RWPE2 (cell line): ENCODE results near the gene PPCDC.

ENCODE experiments used
- ATAC-seq: fragments of 200-7000 bp; cut with Tn5 transposase; 3 replicates; pipeline ENCODE4 v1.9.1; 2021; ENCODE audit warnings: low read depth
- DNase-seq: peaks from one replicate; pipeline ENCODE4 v3.0.0-alpha.2; 2020; ENCODE audit warnings: low spot score
- H3K27ac ChIP-seq: fragments of 450-650 bp; 2 replicates; pipeline ENCODE4 v1.5.1; 2017; ENCODE audit warnings: mild to moderate bottlenecking; ENCODE audit not compliant: poor library complexity, severe bottlenecking
- H3K27me3 ChIP-seq: fragments of 250-450 bp; sonication (Bioruptor Pico); 2 replicates; pipeline ENCODE4 v1.5.1; 2021; ENCODE audit warnings: mild to moderate bottlenecking, moderate library complexity; ENCODE audit not compliant: insufficient read depth, poor library complexity, severe bottlenecking
- H3K36me3 ChIP-seq: fragments of 250-450 bp; sonication (Bioruptor Pico); 2 replicates; pipeline ENCODE4 v1.5.1; 2020; ENCODE audit warnings: low read depth, mild to moderate bottlenecking, moderate library complexity
- H3K4me1 ChIP-seq: fragments of 250-450 bp; sonication (Bioruptor Pico); 2 replicates; pipeline ENCODE4 v1.5.1; 2021; ENCODE audit warnings: mild to moderate bottlenecking, moderate library complexity; ENCODE audit not compliant: insufficient read depth, poor library complexity, severe bottlenecking
- H3K4me3 ChIP-seq: fragments of 250-450 bp; sonication (Bioruptor Pico); 2 replicates; pipeline ENCODE4 v1.5.1; 2021; ENCODE audit warnings: mild to moderate bottlenecking, moderate library complexity; ENCODE audit not compliant: severe bottlenecking
- H3K9me3 ChIP-seq: fragments of 250-450 bp; sonication (Bioruptor Pico); 2 replicates; pipeline ENCODE4 v1.5.1; 2021; ENCODE audit warnings: mild to moderate bottlenecking, moderate library complexity; ENCODE audit not compliant: severe bottlenecking
- CTCF ChIP-seq: fragments of 450-650 bp; IDR thresholded peaks from one replicate; pipeline ENCODE4 v1.5.1; 2017; ENCODE audit warnings: mild to moderate bottlenecking, moderate library complexity; ENCODE audit not compliant: poor library complexity, severe bottlenecking

The PPCDC gene

DNA sequence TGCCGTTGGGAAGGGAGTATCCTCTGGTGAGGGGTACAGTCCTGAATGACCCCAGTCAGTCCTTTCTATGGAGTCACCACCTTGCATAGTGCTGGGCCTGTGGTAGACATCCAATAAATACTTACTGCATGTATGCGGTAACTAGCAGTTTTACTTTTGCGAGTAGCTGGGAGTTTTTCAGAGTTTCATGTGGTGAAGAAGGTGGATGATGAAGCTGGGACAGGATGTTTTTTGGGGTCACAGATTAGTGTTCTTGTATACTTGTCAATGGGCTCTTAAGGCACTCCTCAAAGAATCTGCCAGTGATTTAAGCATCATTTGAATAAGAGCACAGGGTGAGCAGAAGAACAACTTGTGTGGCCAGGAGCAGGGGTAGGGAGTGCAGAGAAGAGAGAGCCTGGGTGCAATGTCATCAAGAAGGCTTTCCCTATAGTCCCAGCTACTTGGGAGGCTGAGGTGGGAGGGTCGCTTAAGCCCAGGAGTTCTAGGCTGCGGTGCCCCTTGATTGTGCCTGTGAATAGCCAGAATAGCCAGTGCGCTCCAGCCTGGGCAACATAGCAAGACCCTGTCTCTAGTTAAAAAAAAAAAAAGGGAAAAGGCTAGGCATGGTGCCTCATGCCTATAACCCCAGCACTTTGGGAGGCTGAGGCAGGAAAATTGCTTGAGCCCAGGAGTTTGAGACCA, 22.1 kb downstream of the PPCDC start:
- H3K27me3 ChIP-seq: no peaks in the 10 kb centered on the region
- H3K27ac ChIP-seq: no peak overlapping the region
- H3K4me1 ChIP-seq: peaks cover 12% of the 10 kb centered on the region

GRCh38 chr15:75048394-75048793, 25.0 kb downstream of the PPCDC start:
- ATAC-seq (no peak), DNase-seq (no peak)
- Histone ChIP-seq H3K27ac (no peak overlapping the region), H3K4me3 (no peak overlapping the region), H3K27me3 (no peaks in the 10 kb centered on the region), H3K9me3 (no peaks in the 10 kb centered on the region), H3K4me1 (peaks cover 12% of the 10 kb centered on the region), H3K36me3 (peaks cover 16% of the 10 kb centered on the region; the same call in 1 of the 2 replicates)
- TF ChIP-seq CTCF: no peak

More for the DNA sequence above, 22.1 kb downstream of the PPCDC start:
- Histone ChIP-seq H3K36me3 (peaks cover 19% of the 10 kb centered on the region; the same call in 1 of the 2 replicates), H3K4me3 (no peak overlapping the region), H3K9me3 (no peaks in the 10 kb centered on the region)
- ATAC-seq (no peak), DNase-seq (no peak)
- no peak for TF ChIP-seq CTCF

DNA sequence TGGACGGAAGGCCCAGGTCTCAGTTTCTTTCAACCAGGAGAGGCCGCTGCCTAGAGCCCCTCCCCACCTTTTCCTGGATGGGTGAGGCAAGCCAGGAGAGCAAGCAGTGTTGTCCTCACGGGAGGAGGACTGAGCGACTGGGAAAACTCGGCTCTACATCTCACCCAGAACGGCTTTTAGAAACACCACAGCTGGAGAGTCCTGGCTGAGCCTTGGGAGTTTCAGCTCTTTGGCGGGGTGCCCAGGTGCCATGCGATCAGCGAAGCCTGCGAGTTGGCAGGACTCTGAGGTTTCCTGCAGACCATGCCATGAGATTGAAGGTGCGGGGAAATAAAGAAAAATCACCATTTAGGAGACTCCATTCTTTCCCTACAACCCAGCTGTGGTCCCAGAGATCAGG, 26.0 kb downstream of the PPCDC start:
- Histone ChIP-seq H3K27me3 (no peaks in the 10 kb centered on the region), H3K4me1 (peaks cover 12% of the 10 kb centered on the region), H3K9me3 (no peaks in the 10 kb centered on the region), H3K27ac (no peak overlapping the region), H3K4me3 (no peak overlapping the region), H3K36me3 (peaks cover 13% of the 10 kb centered on the region; the same call in 1 of the 2 replicates)
- ATAC-seq (no peak), DNase-seq (no peak)
- no peak for TF ChIP-seq CTCF

DNA sequence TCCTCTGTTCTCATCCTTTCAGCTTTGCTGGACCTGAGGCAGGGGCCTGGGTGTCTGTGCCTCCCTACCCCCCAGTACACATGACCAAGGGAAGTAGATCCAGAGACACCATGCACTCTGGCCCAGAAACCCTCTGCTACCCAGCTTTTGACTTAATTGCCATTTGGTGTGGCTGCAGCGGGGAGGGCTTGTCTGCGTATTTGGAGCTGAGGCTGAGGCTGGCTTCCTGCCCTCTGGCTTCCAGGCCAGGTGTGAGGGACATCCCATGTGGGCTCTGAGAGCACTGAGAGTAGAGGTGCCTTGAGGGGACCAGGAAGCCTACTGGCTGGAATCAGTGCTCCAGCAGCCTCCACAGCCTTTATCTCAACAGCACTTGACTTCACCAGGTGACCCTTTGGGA, 26.9 kb downstream of the PPCDC start:
- H3K36me3 ChIP-seq: peaks cover 13% of the 10 kb centered on the region; the same call in 1 of the 2 replicates
- no peaks in the 10 kb centered on the region for H3K9me3 ChIP-seq
- H3K4me1 ChIP-seq: peaks cover 12% of the 10 kb centered on the region
- TF ChIP-seq CTCF: no peak
- H3K4me3 ChIP-seq: no peak overlapping the region
- no peak overlapping the region for H3K27ac ChIP-seq
- ATAC-seq (no peak), DNase-seq (no peak)
- no peaks in the 10 kb centered on the region for H3K27me3 ChIP-seq

GRCh38 chr15:75051191-75051608, 27.8 kb downstream of the PPCDC start:
- ATAC-seq (no peak), DNase-seq (no peak)
- Histone ChIP-seq H3K4me3 (no peak overlapping the region), H3K27me3 (no peaks in the 10 kb centered on the region), H3K36me3 (peaks cover 13% of the 10 kb centered on the region; the same call in 1 of the 2 replicates), H3K9me3 (no peaks in the 10 kb centered on the region), H3K4me1 (peaks cover 12% of the 10 kb centered on the region), H3K27ac (no peak overlapping the region)
- no peak for TF ChIP-seq CTCF
